Common myeloid progenitor, CD34-positive (primary cell): Measurements from ENCODE around the gene EXD3.
A peak's percentile ranks its signal among the peaks of the same experiment; 100 is the strongest.

ENCODE experiments used
- CTCF ChIA-PET: fragments of 350-600 bp; sonication (Branson Sonifier 250); formaldehyde crosslinking; loops from one replicate; lab custom pipeline; 2021; ENCODE audit warnings: antibody characterized with exemption; lab: Charles Lee
- POLR2A ChIA-PET: fragments of 350-600 bp; sonication (Branson Sonifier 250); formaldehyde crosslinking; loops from one replicate; lab custom pipeline; 2021; ENCODE audit warnings: antibody characterized with exemption; lab: Charles Lee
- DNase-seq, 3 donors: peaks; one replicate each; pipeline versions ENCODE4 v3.0.0 to v3.0.0-alpha.2; 2013
- H3K27ac ChIP-seq, 2 experiments: 1 replicate in 1 of 2; 2 replicates in 1 of 2; pipeline ENCODE4 v1.7.0; 2013; ENCODE audit warnings: inconsistent platforms in 2 of 2, low read length in 2 of 2, mild to moderate bottlenecking in 2 of 2, low read depth in 1 of 2, moderate library complexity in 1 of 2; ENCODE audit not compliant: severe bottlenecking in 2 of 2, insufficient read depth in 1 of 2, poor library complexity in 1 of 2
- H3K27me3 ChIP-seq, 5 experiments: replicated peaks in 2 of 5; 1 replicate in 3 of 5; 2 replicates in 2 of 5; pipeline versions ENCODE4 v1.6.1 to v1.7.0; 2013; ENCODE audit warnings: low read length in 4 of 5, mild to moderate bottlenecking in 2 of 5, moderate library complexity in 2 of 5, inconsistent platforms in 1 of 5; ENCODE audit not compliant: insufficient read depth in 5 of 5, control insufficient read depth in 4 of 5
- H3K36me3 ChIP-seq, 4 experiments: 1 replicate in 2 of 4; 2 replicates in 2 of 4; pipeline versions ENCODE4 v1.6.1 to v1.7.0; 2013; ENCODE audit warnings: low read length in 3 of 4, control low read depth in 1 of 4, mild to moderate bottlenecking in 1 of 4; ENCODE audit not compliant: control insufficient read depth in 4 of 4, insufficient read depth in 4 of 4
- H3K4me1 ChIP-seq, 4 experiments: 1 replicate in 3 of 4; 2 replicates in 1 of 4; pipeline versions ENCODE4 v1.6.1 to v1.7.1; 2013; ENCODE audit warnings: low read length in 3 of 4, mild to moderate bottlenecking in 3 of 4, control low read depth in 1 of 4, inconsistent platforms in 1 of 4, moderate library complexity in 1 of 4; ENCODE audit not compliant: control insufficient read depth in 4 of 4, insufficient read depth in 4 of 4; ENCODE audit errors: control extremely low read depth in 1 of 4
- H3K4me3 ChIP-seq, 7 experiments: 1 replicate in 4 of 7; 2 replicates in 3 of 7; pipeline versions ENCODE4 v1.5.1 to v1.7.0; 2013; ENCODE audit warnings: mild to moderate bottlenecking in 7 of 7, low read length in 6 of 7, moderate library complexity in 6 of 7, inconsistent platforms in 2 of 7, low read depth in 2 of 7, control low read depth in 1 of 7; ENCODE audit not compliant: insufficient read depth in 4 of 7, control insufficient read depth in 1 of 7; ENCODE audit errors: extremely low read depth in 1 of 7
- H3K9me3 ChIP-seq, 5 experiments: 1 replicate in 4 of 5; 2 replicates in 1 of 5; pipeline versions ENCODE4 v1.6.1 to v1.7.1; 2013; ENCODE audit warnings: low read length in 4 of 5, mild to moderate bottlenecking in 2 of 5, inconsistent platforms in 1 of 5, low read depth in 1 of 5, moderate library complexity in 1 of 5; ENCODE audit not compliant: control insufficient read depth in 4 of 5, insufficient read depth in 2 of 5; ENCODE audit errors: control extremely low read depth in 1 of 5
- WGBS: methylation state at CpG from one replicate; pipeline ENCODE4 v1.1.5; 2013; ENCODE audit not compliant: insufficient coverage; 5-methylcytosine and 5-hydroxymethylcytosine counted together

EXD3 gene

DNA sequence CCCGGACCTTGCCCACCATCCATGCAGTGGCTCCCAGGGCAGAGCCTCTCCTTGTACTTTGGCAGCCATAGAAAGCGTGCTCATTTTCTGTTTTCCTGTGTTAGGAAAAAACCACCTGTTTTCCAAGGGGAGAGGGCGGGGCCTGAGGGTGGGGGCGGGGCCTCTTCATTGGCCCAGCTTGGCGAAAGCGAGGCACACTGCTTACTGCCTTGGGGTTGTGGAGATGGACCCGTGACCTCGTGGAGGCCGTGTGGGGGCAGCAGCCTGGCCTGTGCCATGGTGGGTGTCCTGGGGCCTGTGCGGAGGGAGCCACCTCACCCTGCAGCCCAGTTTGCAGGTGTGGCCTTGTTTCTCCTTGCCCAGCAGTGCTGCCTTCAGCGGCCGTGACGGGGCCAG, 149.9 kb downstream of the EXD3 start:
- WGBS, result 92% methylated on average over 12 of the region's 13 CpGs
- POLR2A ChIA-PET, result no interaction called here
- Histone ChIP-seq H3K27ac (no peak overlapping the region), H3K36me3 (peaks cover 3 to 37% (median 25%) of the 10 kb centered on the region in 4 experiments), H3K27me3 (no peaks in the 10 kb centered on the region), H3K4me1 (peaks cover 0 to 70% (median 65%) of the 10 kb centered on the region in 4 experiments), H3K4me3 (no peak overlapping the region), H3K9me3 (no peaks in the 10 kb centered on the region)
- CTCF ChIA-PET, result interaction anchor here (0.5 to 2.6 kb wide), 5 partner anchors 9 to 177 kb away, joined by 3 to 13 read pairs (median 3); no protein-coding TSS in a partner anchor
- no peak for DNase-seq

DNA sequence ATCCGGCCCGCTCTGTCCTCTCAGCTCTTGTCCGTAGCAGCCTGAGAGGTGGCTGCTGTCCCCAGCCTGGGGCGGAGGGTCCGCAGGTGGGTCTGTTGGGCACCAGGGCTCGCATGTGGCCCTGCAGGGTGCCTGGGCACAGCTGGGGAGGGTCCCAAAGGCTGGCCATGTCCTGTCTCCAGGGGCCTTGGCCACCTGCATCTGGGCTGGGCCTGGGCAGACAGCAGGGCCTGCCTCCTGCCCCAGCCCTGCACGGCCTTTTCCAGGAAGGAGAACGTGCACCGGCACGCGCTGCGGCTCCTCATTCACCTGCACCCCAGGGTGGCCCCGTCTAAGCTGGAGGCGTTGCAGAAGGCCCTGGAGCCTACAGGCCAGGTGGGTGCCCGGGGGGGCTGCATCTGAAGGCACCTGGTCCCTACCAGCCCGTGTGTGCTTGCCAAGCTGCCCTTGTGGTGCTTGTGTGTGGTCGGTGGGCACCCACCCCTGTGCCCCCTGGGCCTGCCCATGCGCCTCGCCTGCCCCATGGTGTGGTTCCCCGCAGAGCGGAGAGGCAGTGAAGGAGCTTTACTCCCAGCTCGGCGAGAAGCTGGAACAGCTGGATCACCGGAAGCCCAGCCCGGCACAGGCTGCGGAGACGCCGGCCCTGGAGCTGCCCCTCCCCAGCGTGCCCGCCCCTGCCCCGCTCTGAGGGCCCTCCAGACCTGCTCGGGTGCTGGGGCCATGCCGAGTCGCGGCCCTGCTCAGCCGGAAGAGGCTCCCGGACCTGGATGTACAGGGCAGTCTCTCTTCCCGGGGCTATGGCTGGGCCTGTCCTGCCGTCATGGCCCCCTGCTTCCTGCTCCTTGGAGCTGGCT, 150.5 kb downstream of the EXD3 start:
- no peaks in the 10 kb centered on the region for H3K27me3 ChIP-seq
- H3K27ac ChIP-seq, result no peak overlapping the region
- no peaks in the 10 kb centered on the region for H3K9me3 ChIP-seq
- peaks cover 0 to 72% (median 66%) of the 10 kb centered on the region in 4 experiments for H3K4me1 ChIP-seq
- POLR2A ChIA-PET, result no interaction called here
- 96% methylated on average over 36 of the region's 39 CpGs for WGBS
- CTCF ChIA-PET, result interaction anchor here (1.0 to 2.6 kb wide), 5 partner anchors 10 to 36 kb away, joined by 3 to 13 read pairs (median 3); no protein-coding TSS in a partner anchor
- H3K36me3 ChIP-seq, result peaks cover 3 to 39% (median 25%) of the 10 kb centered on the region in 4 experiments
- no peak overlapping the region for H3K4me3 ChIP-seq
- no peak for DNase-seq

GRCh38 chr9:137271696-137272076, 151.3 kb downstream of the EXD3 start:
- no peak overlapping the region for H3K27ac ChIP-seq
- WGBS, result 8% methylated on average over 3 of the region's 3 CpGs
- peaks cover 3 to 45% (median 28%) of the 10 kb centered on the region in 4 experiments for H3K36me3 ChIP-seq
- CTCF ChIA-PET, result interaction anchor here (1.3 to 1.5 kb wide), 3 partner anchors 8 to 15 kb away, joined by 3 to 7 read pairs (median 4); no protein-coding TSS in a partner anchor
- H3K4me1 ChIP-seq, result peaks cover 0 to 67% (median 58%) of the 10 kb centered on the region in 4 experiments
- POLR2A ChIA-PET, result no interaction called here
- H3K9me3 ChIP-seq, result no peaks in the 10 kb centered on the region
- H3K27me3 ChIP-seq, result no peaks in the 10 kb centered on the region
- H3K4me3 ChIP-seq, result peak overlapping the region in 1 of 7 experiments; percentile 10
- DNase-seq, result no peak

DNA sequence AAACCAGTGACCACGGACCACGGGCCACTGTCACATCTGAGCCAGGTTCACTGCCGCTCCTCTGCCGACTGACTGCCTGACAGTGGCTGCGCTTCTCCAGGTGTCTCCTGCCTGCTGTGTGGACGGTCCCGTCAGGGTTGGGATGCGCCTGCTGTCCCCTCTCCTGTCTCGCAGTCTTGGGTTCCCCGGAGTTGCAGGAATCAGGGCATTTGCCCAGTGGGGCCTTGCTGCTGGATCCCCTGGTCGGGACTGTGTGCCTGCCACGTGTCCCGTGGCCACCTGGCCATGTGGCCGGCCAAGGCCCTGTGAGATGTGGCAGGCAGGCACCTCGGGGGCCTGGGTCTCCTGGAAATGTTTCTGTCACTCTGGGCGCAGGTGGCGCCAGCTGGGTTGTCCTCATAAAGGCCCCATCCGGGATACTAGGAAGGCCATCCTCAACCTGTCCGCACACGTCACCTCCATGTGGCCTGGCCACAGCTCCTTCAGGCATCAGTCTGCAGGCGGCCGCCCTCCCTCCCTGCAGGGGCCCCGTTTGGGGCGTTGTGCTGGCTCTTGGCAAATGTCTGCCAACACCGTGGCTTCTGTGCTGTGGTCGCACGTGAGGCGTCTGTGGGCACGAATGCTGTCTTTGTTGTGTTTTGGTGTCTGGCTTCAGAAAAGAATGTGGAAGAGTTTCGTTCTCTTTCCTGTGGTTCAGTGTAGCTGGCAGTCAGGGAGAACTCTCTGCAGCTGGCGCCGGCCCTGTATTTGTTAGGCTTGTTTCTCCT, 151.8 kb downstream of the EXD3 start:
- Histone ChIP-seq H3K27ac (no peak overlapping the region), H3K36me3 (peaks cover 3 to 51% (median 33%) of the 10 kb centered on the region in 4 experiments), H3K9me3 (no peaks in the 10 kb centered on the region), H3K27me3 (no peaks in the 10 kb centered on the region), H3K4me1 (peaks cover 0 to 61% (median 52%) of the 10 kb centered on the region in 4 experiments), H3K4me3 (peak overlapping the region in 1 of 7 experiments; percentile 5)
- peak in 2 of 3 donors; percentile 76 to 81 for DNase-seq
- ChIA-PET CTCF (interaction anchor here (1.3 to 1.5 kb wide), 3 partner anchors 9 to 15 kb away, joined by 3 to 7 read pairs (median 4); no protein-coding TSS in a partner anchor), POLR2A (interaction anchor here (0.6 kb wide), 1 partner anchor 166 kb away, joined by 3 read pairs; no protein-coding TSS in a partner anchor)
- WGBS, result 65% methylated on average over 29 of the region's 32 CpGs

DNA sequence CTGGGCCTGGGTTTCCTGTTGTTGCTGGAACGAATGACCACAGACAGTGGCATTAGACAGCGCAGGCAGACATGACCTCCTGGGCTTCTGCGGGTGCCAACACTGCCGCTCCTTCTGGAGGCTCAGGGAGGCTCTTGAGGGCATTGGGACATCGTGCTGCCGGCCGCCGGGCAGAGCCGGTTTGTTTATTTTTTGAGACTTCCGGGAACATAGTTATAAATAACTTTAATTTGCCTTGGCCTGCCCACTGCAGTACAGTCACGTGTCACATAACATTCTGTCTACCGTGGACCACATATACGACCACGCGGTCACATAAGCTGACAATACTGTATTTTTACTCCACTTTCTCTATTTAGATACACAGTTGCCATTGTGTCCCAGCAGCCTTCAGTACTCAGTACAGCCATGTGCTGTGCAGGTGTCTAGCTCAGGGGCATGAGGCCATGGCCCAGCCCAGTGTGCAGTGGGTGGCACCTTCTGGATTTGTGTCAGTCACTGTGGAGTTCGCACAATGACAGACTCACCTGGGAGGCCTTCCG, 153.7 kb downstream of the EXD3 start:
- CTCF ChIA-PET, result interaction anchor here (0.9 to 1.0 kb wide), 2 partner anchors 13 to 149 kb away, joined by 3 read pairs; no protein-coding TSS in a partner anchor
- peaks cover 7 to 60% (median 44%) of the 10 kb centered on the region in 4 experiments for H3K36me3 ChIP-seq

GRCh38 chr9:137268538-137269201, 154.3 kb downstream of the EXD3 start:
- WGBS, result 86% methylated on average over 19 of the region's 19 CpGs
- Histone ChIP-seq H3K9me3 (no peaks in the 10 kb centered on the region), H3K4me1 (peaks cover 0 to 40% (median 39%) of the 10 kb centered on the region in 4 experiments), H3K27ac (no peak overlapping the region), H3K27me3 (no peaks in the 10 kb centered on the region), H3K36me3 (peaks cover 7 to 66% (median 48%) of the 10 kb centered on the region in 4 experiments), H3K4me3 (no peak overlapping the region)
- no peak for DNase-seq
- CTCF ChIA-PET, result interaction anchor here (1.0 to 1.2 kb wide), 2 partner anchors 31 to 148 kb away, joined by 3 read pairs; no protein-coding TSS in a partner anchor
- POLR2A ChIA-PET, result no interaction called here

More for the DNA sequence above, 153.7 kb downstream of the EXD3 start:
- no peak overlapping the region for H3K4me3 ChIP-seq
- H3K27ac ChIP-seq, result no peak overlapping the region
- H3K27me3 ChIP-seq, result no peaks in the 10 kb centered on the region
- H3K4me1 ChIP-seq, result peaks cover 0 to 45% (median 39%) of the 10 kb centered on the region in 4 experiments
- H3K9me3 ChIP-seq, result no peaks in the 10 kb centered on the region
- 91% methylated on average over 16 of the region's 17 CpGs for WGBS
- no peak for DNase-seq
- POLR2A ChIA-PET, result no interaction called here
